Mesendoderm (in vitro differentiated cells): ENCODE data around the gene TMPRSS4.

Source experiments
- DNase-seq: peaks from one replicate; pipeline ENCODE4 v3.0.0; 2013
- H2AK5ac ChIP-seq: 2 replicates; pipeline ENCODE4 v1.6.1; 2013; ENCODE audit warnings: low read length, inconsistent platforms
- H2BK120ac ChIP-seq: 2 replicates; pipeline ENCODE4 v1.6.1; 2013; ENCODE audit warnings: low read depth, mild to moderate bottlenecking, low read length, moderate library complexity, mixed read lengths
- H2BK15ac ChIP-seq: replicated peaks from 2 replicates; pipeline ENCODE4 v1.6.1; 2013; ENCODE audit warnings: low read depth, mild to moderate bottlenecking, moderate library complexity
- H2BK5ac ChIP-seq: 2 replicates; pipeline ENCODE4 v1.6.1; 2013; ENCODE audit warnings: low read length, inconsistent platforms
- H3K18ac ChIP-seq: 2 replicates; pipeline ENCODE4 v1.6.1; 2013; ENCODE audit warnings: mild to moderate bottlenecking, low read length, mixed read lengths
- H3K23ac ChIP-seq: one replicate; pipeline ENCODE4 v1.6.1; 2013; ENCODE audit warnings: low read length
- H3K27ac ChIP-seq: 2 replicates; pipeline ENCODE4 v1.5.1; 2013; ENCODE audit warnings: low read depth, mild to moderate bottlenecking, inconsistent platforms, low read length, moderate library complexity
- H3K27me3 ChIP-seq: 2 replicates; pipeline ENCODE4 v1.6.1; 2013; ENCODE audit warnings: low read length, control low read depth, mild to moderate bottlenecking, inconsistent platforms; ENCODE audit not compliant: insufficient read depth, poor library complexity
- H3K36me3 ChIP-seq: 2 replicates; pipeline ENCODE4 v1.6.1; 2013; ENCODE audit warnings: low read length, inconsistent platforms; ENCODE audit not compliant: control insufficient read depth, insufficient read depth
- H3K4ac ChIP-seq: one replicate; pipeline ENCODE4 v1.6.1; 2013; ENCODE audit warnings: low read depth, mild to moderate bottlenecking, low read length, moderate library complexity
- H3K4me1 ChIP-seq: 2 replicates; pipeline ENCODE4 v1.6.1; 2013; ENCODE audit warnings: low read depth, low read length, inconsistent platforms; ENCODE audit not compliant: control insufficient read depth
- H3K4me2 ChIP-seq: 2 replicates; pipeline ENCODE4 v1.6.1; 2013; ENCODE audit warnings: low read length
- H3K4me3 ChIP-seq: 2 replicates; pipeline ENCODE4 v1.5.1; 2013; ENCODE audit warnings: mild to moderate bottlenecking, low read length
- H3K56ac ChIP-seq: one replicate; pipeline ENCODE4 v1.6.1; 2013; ENCODE audit warnings: low read length
- H3K79me1 ChIP-seq: 2 replicates; pipeline ENCODE4 v1.6.1; 2013; ENCODE audit warnings: low read length, inconsistent platforms
- H3K79me2 ChIP-seq: 2 replicates; pipeline ENCODE4 v1.6.1; 2013; ENCODE audit warnings: mild to moderate bottlenecking, low read length; ENCODE audit not compliant: control insufficient read depth, insufficient read depth
- H3K9ac ChIP-seq: 2 replicates; pipeline ENCODE4 v1.6.1; 2013; ENCODE audit warnings: low read length, inconsistent platforms
- H4K5ac ChIP-seq: one replicate; pipeline ENCODE4 v1.6.1; 2013; ENCODE audit warnings: low read length
- H4K8ac ChIP-seq: one replicate; pipeline ENCODE4 v1.6.1; 2013; ENCODE audit warnings: low read depth, mild to moderate bottlenecking, control low read depth, low read length, moderate library complexity
- WGBS: extraction: QIAGEN DNeasy Blood & Tissue Kit; methylation state at CpG from one replicate; pipeline ENCODE4 v1.1.7; 2013; ENCODE audit warnings: low lambda C conversion rate, missing lambda C conversion rate; ENCODE audit not compliant: insufficient coverage; ENCODE audit errors: extremely low coverage; 5-methylcytosine and 5-hydroxymethylcytosine counted together

TMPRSS4 gene

DNA sequence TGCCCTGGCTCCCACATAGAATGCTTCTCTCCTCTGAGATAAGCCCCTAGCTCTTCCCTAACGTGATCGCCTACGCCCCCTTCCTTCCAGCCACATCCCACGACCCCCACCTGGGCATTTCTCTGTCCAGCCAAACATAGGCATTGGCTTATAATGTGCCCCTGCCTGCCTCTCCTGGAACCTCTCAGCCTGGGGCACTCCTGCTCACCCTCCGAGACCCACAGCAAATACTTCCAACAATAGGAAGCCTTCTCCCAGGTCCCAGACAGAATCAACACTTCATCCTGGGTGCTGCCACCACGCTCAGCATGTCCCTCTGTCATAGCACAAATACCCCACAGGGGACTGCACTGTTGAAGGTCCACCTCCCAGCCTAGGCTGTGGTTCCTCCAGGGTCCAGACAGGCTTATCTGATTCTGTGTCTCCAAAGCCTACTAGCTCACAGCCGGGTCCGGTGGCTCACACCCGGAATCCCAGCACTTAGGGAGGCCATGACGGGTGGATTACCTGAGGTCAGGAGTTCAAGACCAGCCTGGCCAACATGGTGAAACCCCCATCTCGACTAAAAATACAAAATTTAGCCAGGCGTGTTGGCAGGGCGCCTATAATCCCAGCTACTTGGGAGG, 24.2 kb upstream of the TMPRSS4 start:
- DNase-seq = no peak
- H3K79me2 ChIP-seq = no peaks in the 10 kb centered on the region
- no CpG with 5 or more reads among the region's 13 CpGs for WGBS

DNA sequence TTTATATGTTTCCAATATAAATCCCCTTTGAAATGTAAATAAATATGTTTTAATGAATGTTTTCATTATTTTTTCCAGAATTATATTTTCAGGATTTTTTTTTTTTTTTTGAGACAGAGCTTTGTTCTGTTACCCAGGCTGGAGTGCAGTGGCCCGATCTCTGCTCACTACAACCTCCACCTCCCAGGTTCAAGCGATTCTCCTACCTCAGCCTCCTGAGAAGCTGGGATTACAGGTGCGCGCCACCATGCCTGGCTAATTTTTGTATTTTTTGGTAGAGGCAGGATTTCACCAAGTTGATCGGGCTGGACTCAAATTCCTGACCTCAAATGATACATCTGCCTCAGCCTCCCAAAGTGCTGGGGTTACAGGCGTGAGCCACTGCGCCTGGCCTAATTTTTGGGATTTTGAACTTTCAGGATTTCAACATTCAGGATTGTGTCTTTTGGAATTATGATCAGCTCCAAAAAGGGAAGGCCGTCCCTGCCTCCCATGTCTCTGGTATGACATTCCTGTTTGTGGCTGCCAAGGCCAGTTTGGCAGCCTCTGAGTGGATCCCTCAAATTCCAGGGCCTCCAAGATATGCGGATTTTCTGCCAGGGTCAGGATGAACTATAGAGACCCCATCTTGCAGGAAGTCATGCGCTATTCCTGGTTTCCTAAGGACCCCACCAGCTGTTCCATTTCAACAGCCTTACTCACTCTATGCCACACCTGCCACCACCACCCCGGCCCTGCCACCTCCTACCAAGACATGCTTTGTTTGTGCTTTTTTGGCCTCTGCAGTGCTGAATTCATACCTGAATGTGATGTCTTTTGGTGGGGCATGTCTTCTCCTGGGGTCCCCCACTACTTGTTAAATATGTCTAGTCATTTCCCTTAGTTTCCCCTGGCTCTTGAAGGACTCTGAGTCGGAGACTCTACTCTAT, 21.9 kb upstream of the TMPRSS4 start:
- Histone ChIP-seq H3K18ac (no peak overlapping the region), H3K23ac (no peak overlapping the region), H3K4me3 (no peak overlapping the region), H3K56ac (no peak overlapping the region), H3K9ac (no peak overlapping the region), H2AK5ac (no peak overlapping the region), H3K36me3 (no peaks in the 10 kb centered on the region), H3K79me2 (no peaks in the 10 kb centered on the region), H3K79me1 (no peaks in the 10 kb centered on the region), H3K4me1 (no peaks in the 10 kb centered on the region), H4K8ac (no peak overlapping the region), H3K27me3 (no peaks in the 10 kb centered on the region), H4K5ac (no peak overlapping the region), H3K4me2 (no peak overlapping the region), H3K4ac (no peak overlapping the region), H2BK15ac (no peak overlapping the region), H2BK5ac (no peak overlapping the region), H3K27ac (no peak overlapping the region), H2BK120ac (no peak overlapping the region)
- DNase-seq = no peak
- no CpG with 5 or more reads among the region's 12 CpGs for whole genome bisulfite sequencing

More for the DNA sequence above, 24.2 kb upstream of the TMPRSS4 start:
- H3K79me1 ChIP-seq = no peaks in the 10 kb centered on the region
- H3K27ac ChIP-seq = no peak overlapping the region
- no peak overlapping the region for H2BK5ac ChIP-seq
- no peak overlapping the region for H3K23ac ChIP-seq
- H3K4me1 ChIP-seq = no peaks in the 10 kb centered on the region
- H3K18ac ChIP-seq = no peak overlapping the region
- no peaks in the 10 kb centered on the region for H3K36me3 ChIP-seq
- no peak overlapping the region for H2BK15ac ChIP-seq
- no peak overlapping the region for H3K4me2 ChIP-seq
- H2BK120ac ChIP-seq = no peak overlapping the region
- no peak overlapping the region for H2AK5ac ChIP-seq
- H3K27me3 ChIP-seq = no peaks in the 10 kb centered on the region
- no peak overlapping the region for H3K4me3 ChIP-seq
- H4K8ac ChIP-seq = no peak overlapping the region
- no peak overlapping the region for H3K56ac ChIP-seq
- no peak overlapping the region for H3K4ac ChIP-seq
- no peak overlapping the region for H4K5ac ChIP-seq
- no peak overlapping the region for H3K9ac ChIP-seq

DNA sequence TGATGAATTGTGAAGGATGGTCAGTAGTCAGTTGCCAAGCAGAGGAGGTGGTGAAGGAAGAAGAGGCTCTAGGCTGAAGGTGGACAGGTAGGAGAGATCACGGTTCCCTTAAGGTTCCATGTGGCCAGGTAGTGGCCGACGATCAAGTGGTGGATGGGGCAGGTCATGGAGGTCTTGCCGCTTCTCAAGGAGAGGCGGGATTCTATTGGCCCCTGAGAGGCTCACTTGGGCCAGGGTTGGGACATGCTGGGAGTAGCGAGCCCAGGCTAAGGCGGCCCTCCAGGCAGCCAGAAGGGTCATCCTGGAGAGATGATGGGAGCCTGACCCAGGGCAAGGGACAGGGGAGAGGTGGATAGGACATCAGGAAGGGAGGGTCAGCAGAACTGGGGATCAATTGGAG, 20.9 kb upstream of the TMPRSS4 start:
- Histone ChIP-seq H3K4ac (no peak overlapping the region), H3K79me1 (no peaks in the 10 kb centered on the region), H3K56ac (no peak overlapping the region), H3K23ac (no peak overlapping the region), H4K5ac (no peak overlapping the region), H3K79me2 (no peaks in the 10 kb centered on the region), H3K36me3 (no peaks in the 10 kb centered on the region), H3K18ac (no peak overlapping the region), H2AK5ac (no peak overlapping the region), H2BK120ac (no peak overlapping the region), H3K4me2 (no peak overlapping the region), H3K27me3 (no peaks in the 10 kb centered on the region), H2BK5ac (no peak overlapping the region), H3K4me1 (no peaks in the 10 kb centered on the region), H3K4me3 (no peak overlapping the region), H3K27ac (no peak overlapping the region), H3K9ac (no peak overlapping the region), H4K8ac (no peak overlapping the region), H2BK15ac (no peak overlapping the region)
- DNase-seq = no peak
- no CpG with 5 or more reads among the region's 7 CpGs for WGBS

DNA sequence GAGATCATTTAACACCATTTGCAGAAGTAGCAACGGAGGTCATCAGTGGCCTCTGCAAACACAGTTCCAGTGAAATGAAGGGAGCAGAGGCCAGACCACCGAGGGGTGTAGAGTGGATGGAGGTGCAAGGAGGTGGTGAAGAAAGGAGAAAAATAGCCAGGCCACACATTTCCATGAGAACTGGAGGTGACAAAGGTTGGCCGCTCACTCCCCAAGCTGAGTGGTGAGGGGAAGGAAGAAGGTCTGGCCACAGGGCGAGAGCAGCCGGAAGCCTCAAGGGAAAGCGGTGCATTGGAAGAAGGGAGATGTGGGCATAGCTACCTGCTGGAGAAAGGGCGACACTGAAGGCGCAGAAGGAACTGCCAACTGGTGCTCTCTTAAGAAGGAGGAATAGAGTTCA, 20.1 kb upstream of the TMPRSS4 start:
- DNase-seq = no peak
- H3K79me2 ChIP-seq = no peaks in the 10 kb centered on the region
- H3K18ac ChIP-seq = no peak overlapping the region
- no peak overlapping the region for H3K23ac ChIP-seq
- H3K56ac ChIP-seq = no peak overlapping the region
- no peak overlapping the region for H3K9ac ChIP-seq
- no peaks in the 10 kb centered on the region for H3K79me1 ChIP-seq
- H2BK5ac ChIP-seq = no peak overlapping the region
- H2BK15ac ChIP-seq = no peak overlapping the region
- no peak overlapping the region for H3K4ac ChIP-seq
- H3K36me3 ChIP-seq = no peaks in the 10 kb centered on the region
- H3K4me2 ChIP-seq = no peak overlapping the region
- no peak overlapping the region for H2BK120ac ChIP-seq
- no peak overlapping the region for H3K27ac ChIP-seq
- no peaks in the 10 kb centered on the region for H3K4me1 ChIP-seq
- no CpG with 5 or more reads among the region's 8 CpGs for WGBS
- H4K5ac ChIP-seq = no peak overlapping the region
- no peak overlapping the region for H4K8ac ChIP-seq
- no peak overlapping the region for H2AK5ac ChIP-seq
- no peaks in the 10 kb centered on the region for H3K27me3 ChIP-seq
- H3K4me3 ChIP-seq = no peak overlapping the region

DNA sequence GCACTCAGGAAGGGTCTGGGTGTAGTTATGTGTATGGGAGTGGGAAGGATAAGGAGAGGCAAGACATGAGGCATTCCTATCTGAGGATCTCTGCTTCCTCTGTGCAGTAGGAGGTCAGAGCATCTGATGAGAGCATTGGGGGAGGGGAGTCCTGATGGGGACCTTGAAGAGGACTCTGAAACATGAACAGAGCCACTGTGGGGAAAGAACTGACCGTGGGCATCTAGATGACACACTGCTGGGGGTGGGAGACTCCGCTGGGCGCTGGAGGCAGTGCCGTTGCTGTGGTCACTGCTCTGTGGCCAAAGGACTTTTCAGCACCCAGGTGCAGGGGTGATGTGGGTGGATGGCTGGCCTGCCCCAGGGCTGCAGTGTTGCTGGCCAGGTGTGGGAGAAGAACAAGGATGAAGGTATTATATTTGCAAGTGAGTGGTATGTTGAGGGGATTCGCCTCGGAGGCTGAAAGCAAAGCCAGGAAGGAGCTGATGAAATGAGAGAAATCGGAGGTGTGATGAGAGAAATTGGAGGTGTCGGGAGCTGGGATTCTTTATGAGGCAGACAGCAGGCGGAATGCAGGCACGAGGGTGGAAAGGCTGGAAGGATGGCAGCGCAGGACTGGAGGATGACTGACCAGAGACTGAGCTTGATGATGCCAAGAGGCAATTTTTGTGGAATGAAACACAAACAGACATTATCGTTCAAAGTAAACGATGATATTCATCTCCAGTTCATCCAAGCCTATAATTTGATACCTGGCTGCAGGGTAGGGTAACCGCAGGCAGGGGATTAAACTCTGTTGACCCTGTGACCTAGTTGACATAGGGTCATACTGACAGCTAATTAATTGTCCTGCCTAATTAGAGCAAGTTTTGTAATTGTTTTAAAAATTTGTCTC, 19.4 kb upstream of the TMPRSS4 start:
- Histone ChIP-seq H3K4me3 (no peak overlapping the region), H2BK120ac (no peak overlapping the region), H3K36me3 (no peaks in the 10 kb centered on the region), H3K79me2 (no peaks in the 10 kb centered on the region), H3K18ac (no peak overlapping the region), H3K56ac (no peak overlapping the region), H3K4ac (no peak overlapping the region), H3K79me1 (no peaks in the 10 kb centered on the region), H3K4me1 (no peaks in the 10 kb centered on the region), H3K23ac (no peak overlapping the region), H4K5ac (no peak overlapping the region), H3K9ac (no peak overlapping the region), H2AK5ac (no peak overlapping the region), H2BK5ac (no peak overlapping the region), H3K4me2 (no peak overlapping the region), H3K27ac (no peak overlapping the region), H2BK15ac (no peak overlapping the region), H3K27me3 (no peaks in the 10 kb centered on the region), H4K8ac (no peak overlapping the region)
- WGBS = no CpG with 5 or more reads among the region's 14 CpGs
- DNase-seq = no peak
